HCT116 (cell line): ENCODE results near the gene HEMK1. TPM values are rescaled to one million over a fixed set of nuclear protein-coding genes. Genes with fewer than 3 reads are reported as not detected.

Experiments used
- ATAC-seq: fragments of 200-7000 bp; cut with Tn5 transposase; 2 replicates; pipeline ENCODE4 v1.9.1; 2020; ENCODE audit warnings: mild to moderate bottlenecking, moderate library complexity
- BruUV-seq: library from RNA; stranded (reverse); fragments of 400-500 nt; replicated peaks from 2 replicates; lab custom pipeline; 2021; lab: Mats Ljungman, UMichigan
- CTCF ChIA-PET: fragments of 300-600 bp; sonication (Branson Sonifier 250); formaldehyde crosslinking; loops from one replicate; lab custom pipeline; 2021; ENCODE audit warnings: antibody characterized with exemption; lab: Charles Lee
- POLR2A ChIA-PET: fragments of 300-600, 350-600 bp; sonication (Branson Sonifier 250); formaldehyde crosslinking; loops from one replicate; lab custom pipeline; 2021; ENCODE audit warnings: antibody characterized with exemption; lab: Charles Lee
- RAD21 ChIA-PET, 2 experiments: fragments of 300-600 bp; sonication (Branson Sonifier 250); formaldehyde crosslinking; loops; one replicate each; lab custom pipeline; 2023; ENCODE audit warnings: low total read pairs in 2 of 2; ENCODE audit not compliant: uncharacterized antibody in 2 of 2, unreplicated experiment in 2 of 2, low non-redundant PET in 1 of 2; lab: Charles Lee
- DNase-seq: peaks from one replicate; pipeline ENCODE4 v3.0.0-alpha.2; 2010; ENCODE audit warnings: low read depth, low spot score
- H2AFZ ChIP-seq: fragments of 200-600 bp; shearing (Covaris generic), sonication (generic); 2 replicates; pipeline ENCODE4 v1.6.1; 2017; ENCODE audit warnings: low read depth, mixed run types, mixed read lengths, antibody characterized with exemption, low read length; ENCODE audit not compliant: poor library complexity, severe bottlenecking
- H3K27ac ChIP-seq: 2 replicates; pipeline ENCODE4 v1.5.1; 2012; ENCODE audit warnings: low read depth, low read length
- H3K27me3 ChIP-seq: fragments of 200-600 bp; sonication (generic); 2 replicates; pipeline ENCODE4 v1.6.1; 2016; ENCODE audit warnings: mixed run types, low read length, mixed read lengths; ENCODE audit not compliant: insufficient read depth
- H3K36me3 ChIP-seq, 2 experiments: fragments of 200-500 bp in 1 of 2; fragments of 200-600 bp in 1 of 2; sonication (Bioruptor generic) in 1 of 2; sonication (generic) in 1 of 2; 2 replicates each; pipeline versions ENCODE4 v1.5.1 to v1.6.1; 2014 to 2016; ENCODE audit warnings: low read length in 2 of 2, inconsistent platforms in 1 of 2, mixed read lengths in 1 of 2, mixed run types in 1 of 2; ENCODE audit not compliant: insufficient read depth in 2 of 2, control insufficient read depth in 1 of 2
- H3K4me1 ChIP-seq, 2 experiments: fragments of 200-600 bp in 1 of 2; sonication (generic) in 1 of 2; 2 replicates each; pipeline versions ENCODE4 v1.5.1 to v1.6.1; 2012 to 2017; ENCODE audit warnings: low read length in 2 of 2, inconsistent platforms in 1 of 2, mild to moderate bottlenecking in 1 of 2, mixed read lengths in 1 of 2, mixed run types in 1 of 2, moderate library complexity in 1 of 2; ENCODE audit not compliant: insufficient read depth in 2 of 2, control insufficient read depth in 1 of 2
- H3K4me2 ChIP-seq: fragments of 200-600 bp; sonication (generic); 2 replicates; pipeline ENCODE4 v1.6.1; 2017; ENCODE audit warnings: mixed run types, low read length, mixed read lengths
- H3K4me3 ChIP-seq, 2 experiments: fragments of 200-600 bp in 1 of 2; sonication (generic) in 1 of 2; replicated peaks in 1 of 2; 2 replicates each; pipeline ENCODE4 v1.5.1; 2011 to 2016; ENCODE audit warnings: low read length in 2 of 2, control low read depth in 1 of 2, low read depth in 1 of 2, mild to moderate bottlenecking in 1 of 2, mixed read lengths in 1 of 2, mixed run types in 1 of 2
- H3K79me2 ChIP-seq: fragments of 200-600 bp; sonication (generic); 2 replicates; pipeline ENCODE4 v1.6.1; 2017; ENCODE audit warnings: mild to moderate bottlenecking, mixed run types, low read length, moderate library complexity, mixed read lengths; ENCODE audit not compliant: insufficient read depth
- H3K9ac ChIP-seq: fragments of 200-600 bp; sonication (generic); 2 replicates; pipeline ENCODE4 v1.6.1; 2016; ENCODE audit warnings: low read length, mixed read lengths
- H3K9me2 ChIP-seq: fragments of 200-600 bp; sonication (generic), shearing (Covaris generic); 2 replicates; pipeline ENCODE4 v1.6.1; 2017; ENCODE audit warnings: mixed run types, mild to moderate bottlenecking, moderate library complexity; ENCODE audit not compliant: insufficient read depth
- H3K9me3 ChIP-seq, 2 experiments: fragments of 200-500 bp in 1 of 2; fragments of 200-600 bp in 1 of 2; sonication (Bioruptor generic) in 1 of 2; sonication (generic) in 1 of 2; 2 replicates each; pipeline ENCODE4 v1.6.1; 2014 to 2017; ENCODE audit warnings: low read length in 2 of 2, mixed read lengths in 2 of 2, inconsistent platforms in 1 of 2, low read depth in 1 of 2, mild to moderate bottlenecking in 1 of 2, mixed run types in 1 of 2, moderate library complexity in 1 of 2; ENCODE audit not compliant: control insufficient read depth in 1 of 2, insufficient read depth in 1 of 2
- H4K20me1 ChIP-seq: fragments of 200-600 bp; sonication (generic), shearing (Covaris generic); 2 replicates; pipeline ENCODE4 v1.6.1; 2017; ENCODE audit warnings: mixed run types, mild to moderate bottlenecking, moderate library complexity; ENCODE audit not compliant: insufficient read depth
- CEBPB ChIP-seq: IDR thresholded peaks from 2 replicates; pipeline ENCODE4 v1.6.1; 2012; ENCODE audit warnings: low read depth
- EGR1 ChIP-seq: IDR thresholded peaks from 2 replicates; pipeline ENCODE4 v1.6.1; 2012; ENCODE audit warnings: low read depth
- ELF1 ChIP-seq: IDR thresholded peaks from 2 replicates; pipeline ENCODE4 v1.6.1; 2012; ENCODE audit warnings: low read depth, borderline replicate concordance
- FOSL1 ChIP-seq: IDR thresholded peaks from 2 replicates; pipeline ENCODE4 v1.6.1; 2012; ENCODE audit warnings: low read depth
- JUND ChIP-seq: IDR thresholded peaks from 2 replicates; pipeline ENCODE4 v1.6.1; 2012
- POLR2A ChIP-seq: IDR thresholded peaks from 2 replicates; pipeline ENCODE4 v1.7.0; 2011; ENCODE audit warnings: borderline replicate concordance; ENCODE audit not compliant: insufficient read depth, insufficient read length; ENCODE audit errors: extremely low read depth
- POLR2AphosphoS5 ChIP-seq: IDR thresholded peaks from 2 replicates; pipeline ENCODE4 v1.6.1; 2011; ENCODE audit warnings: mild to moderate bottlenecking, low read depth, low read length, moderate library complexity
- SRF ChIP-seq: IDR thresholded peaks from 2 replicates; pipeline ENCODE4 v1.6.1; 2012; ENCODE audit warnings: low read depth
- TCF7L2 ChIP-seq: IDR thresholded peaks from 2 replicates; pipeline ENCODE4 v1.7.0; 2011; ENCODE audit warnings: borderline replicate concordance, inconsistent platforms; ENCODE audit not compliant: insufficient read depth, insufficient read length; ENCODE audit errors: extremely low read depth
- YY1 ChIP-seq: IDR thresholded peaks from 2 replicates; pipeline ENCODE4 v1.6.1; 2011; ENCODE audit warnings: low read length, low read depth, moderate library complexity, mild to moderate bottlenecking; ENCODE audit not compliant: insufficient replicate concordance; ENCODE audit errors: extremely low read depth
- ZFX ChIP-seq: fragments of 450-650 bp; IDR thresholded peaks from 2 replicates; pipeline ENCODE4 v1.6.1; 2017
- intact Hi-C: fragments of 100-400 bp; cut with micrococcal nuclease; formaldehyde crosslinking; loops from 2 replicates; pipeline ENCODE4 v1.10.0; 2022
- total RNA-seq: library from RNA; stranded (reverse); gene quantifications from one replicate; pipeline ENCODE4 v1.2.1, GENCODE V29; 2021; ENCODE audit not compliant: unreplicated experiment
- TF ChIP-seq, protein P1 (sequence below): IDR thresholded peaks from 2 replicates; pipeline ENCODE4 v1.6.1; 2012; ENCODE audit warnings: low read depth

HEMK1 gene
- total RNA-seq, 1 experiment from 2014 or later, result 20.5 TPM

DNA sequence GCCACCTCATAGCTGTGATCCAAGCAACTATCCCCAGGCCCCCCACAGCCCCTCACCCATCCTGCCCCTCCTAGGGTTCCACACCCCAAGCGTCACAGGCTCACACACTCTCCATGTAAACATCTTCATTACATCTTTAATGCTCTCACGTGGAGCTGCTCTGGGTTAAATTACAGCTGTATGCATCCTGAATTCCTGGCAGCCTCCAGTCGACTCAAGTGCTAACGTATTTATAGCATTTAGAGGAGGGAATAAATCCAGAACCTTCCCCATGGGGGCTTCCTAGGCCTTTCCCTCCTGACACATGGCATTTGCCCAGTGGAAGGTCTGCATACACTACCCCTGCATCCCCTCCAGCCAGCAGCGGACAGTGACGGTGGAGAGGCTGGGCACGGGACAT lies 11.4 kb upstream of the HEMK1 start (continued):
- TF ChIP-seq YY1, result no peak
- no peak for TF ChIP-seq CEBPB
- TF ChIP-seq, protein P1, sequence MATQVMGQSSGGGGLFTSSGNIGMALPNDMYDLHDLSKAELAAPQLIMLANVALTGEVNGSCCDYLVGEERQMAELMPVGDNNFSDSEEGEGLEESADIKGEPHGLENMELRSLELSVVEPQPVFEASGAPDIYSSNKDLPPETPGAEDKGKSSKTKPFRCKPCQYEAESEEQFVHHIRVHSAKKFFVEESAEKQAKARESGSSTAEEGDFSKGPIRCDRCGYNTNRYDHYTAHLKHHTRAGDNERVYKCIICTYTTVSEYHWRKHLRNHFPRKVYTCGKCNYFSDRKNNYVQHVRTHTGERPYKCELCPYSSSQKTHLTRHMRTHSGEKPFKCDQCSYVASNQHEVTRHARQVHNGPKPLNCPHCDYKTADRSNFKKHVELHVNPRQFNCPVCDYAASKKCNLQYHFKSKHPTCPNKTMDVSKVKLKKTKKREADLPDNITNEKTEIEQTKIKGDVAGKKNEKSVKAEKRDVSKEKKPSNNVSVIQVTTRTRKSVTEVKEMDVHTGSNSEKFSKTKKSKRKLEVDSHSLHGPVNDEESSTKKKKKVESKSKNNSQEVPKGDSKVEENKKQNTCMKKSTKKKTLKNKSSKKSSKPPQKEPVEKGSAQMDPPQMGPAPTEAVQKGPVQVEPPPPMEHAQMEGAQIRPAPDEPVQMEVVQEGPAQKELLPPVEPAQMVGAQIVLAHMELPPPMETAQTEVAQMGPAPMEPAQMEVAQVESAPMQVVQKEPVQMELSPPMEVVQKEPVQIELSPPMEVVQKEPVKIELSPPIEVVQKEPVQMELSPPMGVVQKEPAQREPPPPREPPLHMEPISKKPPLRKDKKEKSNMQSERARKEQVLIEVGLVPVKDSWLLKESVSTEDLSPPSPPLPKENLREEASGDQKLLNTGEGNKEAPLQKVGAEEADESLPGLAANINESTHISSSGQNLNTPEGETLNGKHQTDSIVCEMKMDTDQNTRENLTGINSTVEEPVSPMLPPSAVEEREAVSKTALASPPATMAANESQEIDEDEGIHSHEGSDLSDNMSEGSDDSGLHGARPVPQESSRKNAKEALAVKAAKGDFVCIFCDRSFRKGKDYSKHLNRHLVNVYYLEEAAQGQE, result no peak
- TF ChIP-seq POLR2A, result no peak

DNA sequence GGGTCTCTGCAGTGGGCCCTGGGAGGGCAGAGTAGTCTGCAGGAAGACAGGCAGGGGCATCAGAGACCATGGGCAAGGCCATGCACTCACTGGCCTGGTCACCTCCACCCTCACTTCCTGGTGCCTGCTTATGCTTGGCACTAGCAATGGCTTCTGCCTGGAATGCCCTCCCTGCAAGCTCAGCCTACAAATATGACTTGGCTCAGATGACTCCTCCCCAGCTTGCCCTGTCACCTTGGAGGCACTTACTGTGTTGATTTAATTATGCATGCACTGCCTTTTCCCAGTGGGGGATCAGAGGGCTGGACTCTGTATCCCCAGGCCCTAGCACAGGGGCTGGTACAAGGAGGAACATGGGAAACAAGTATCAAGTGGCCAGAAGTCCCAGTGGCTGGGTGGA lies 9.6 kb upstream of the HEMK1 start:
- Histone ChIP-seq H3K27ac (no peak overlapping the region), H3K9me3 (no peaks in the 10 kb centered on the region), H3K27me3 (no peaks in the 10 kb centered on the region), H3K36me3 (no peaks in the 10 kb centered on the region), H2AFZ (no peak overlapping the region), H3K4me1 (peaks cover 0 to 2% of the 10 kb centered on the region in 2 experiments; a peak in 1 of 4 replicates), H3K9ac (no peak overlapping the region), H3K4me2 (no peak overlapping the region), H4K20me1 (no peaks in the 10 kb centered on the region), H3K4me3 (no peak overlapping the region), H3K9me2 (no peaks in the 10 kb centered on the region), H3K79me2 (no peaks in the 10 kb centered on the region)
- BruUV-seq, result no TSS peak
- 0 out of 2 replicates have a peak, but pooled peaks have one; percentile 20 for ATAC-seq
- TF ChIP-seq POLR2A, result no peak
- no peak for TF ChIP-seq EGR1
- TF ChIP-seq POLR2AphosphoS5, result no peak
- TF ChIP-seq SRF, result no peak
- TF ChIP-seq FOSL1, result no peak
- TF ChIP-seq CEBPB, result no peak
- no peak for TF ChIP-seq TCF7L2
- TF ChIP-seq ZFX, result no peak
- TF ChIP-seq ELF1, result no peak
- TF ChIP-seq JUND, result no peak
- POLR2A ChIA-PET, result no interaction called here
- intact Hi-C loops, result no loop called here
- DNase-seq, result no peak
- CTCF ChIA-PET, result no interaction called here
- RAD21 ChIA-PET, result no interaction called here
